Activated CD8-positive, alpha-beta T cell treated with anti-CD3 and anti-CD28 coated beads for 36 hours (primary cell): ENCODE data around the gene CBY3. TPM values are rescaled to one million over a fixed set of nuclear protein-coding genes. Genes with fewer than 3 reads are reported as not detected.
"Not testable (repeated sequence)": the region's sequence is repeated elsewhere in the genome, so short reads cannot be mapped to it uniquely, and the experiment has no call there.

Experiments used
- ATAC-seq: fragments of 200-7000 bp; cut with Tn5 transposase; one replicate; pipeline ENCODE4 v1.10.0; 2021; ENCODE audit warnings: mild to moderate bottlenecking, moderate library complexity
- CTCF ChIA-PET: fragments of 350-600 bp; sonication (Branson Sonifier 250); formaldehyde crosslinking; loops from one replicate; lab custom pipeline; 2021; ENCODE audit warnings: antibody characterized with exemption; lab: Charles Lee
- POLR2A ChIA-PET: fragments of 350-600 bp; sonication (Branson Sonifier 250); formaldehyde crosslinking; loops from one replicate; lab custom pipeline; 2021; ENCODE audit warnings: antibody characterized with exemption; lab: Charles Lee
- DNase-seq: peaks from one replicate; pipeline ENCODE4 v3.0.0-alpha.2; 2020
- H3K27ac Mint-ChIP-seq: one replicate; pipeline ENCODE4 v1.8.0; 2021; ENCODE audit warnings: mild to moderate bottlenecking, mixed read lengths
- H3K27me3 Mint-ChIP-seq: one replicate; pipeline ENCODE4 v1.8.0; 2021; ENCODE audit warnings: mixed read lengths
- H3K36me3 Mint-ChIP-seq: one replicate; pipeline ENCODE4 v1.8.0; 2021; ENCODE audit warnings: low read depth, mixed read lengths
- H3K4me1 Mint-ChIP-seq: one replicate; pipeline ENCODE4 v1.8.0; 2021; ENCODE audit warnings: low read depth, mixed read lengths
- H3K4me3 Mint-ChIP-seq: one replicate; pipeline ENCODE4 v1.8.0; 2021; ENCODE audit warnings: mild to moderate bottlenecking, moderate library complexity, mixed read lengths
- H3K9me3 Mint-ChIP-seq: one replicate; pipeline ENCODE4 v1.8.0; 2021; ENCODE audit warnings: mixed read lengths
- intact Hi-C: fragments of 100-400 bp; cut with micrococcal nuclease; formaldehyde crosslinking; loops from one replicate; pipeline ENCODE4 v1.10.0; 2022
- total RNA-seq, 2 experiments: library from RNA; stranded (reverse); gene quantifications; one replicate each; pipeline ENCODE4 v1.2.3, GENCODE V29; 2021
- TF ChIP-seq, protein P1 (sequence below): fragments of 200-600 bp; IDR thresholded peaks from one replicate; pipeline ENCODE4 v1.8.0; 2022; ENCODE audit warnings: antibody characterized with exemption, mild to moderate bottlenecking

CBY3 gene
- total RNA-seq, 2 experiments from 2014 or later: 0.47 to 1.2 TPM

GRCh38 chr5:179650245-179650644 is 30.6 kb downstream of the CBY3 start:
- H3K36me3 Mint-ChIP-seq, H3K27me3 Mint-ChIP-seq, H3K27ac Mint-ChIP-seq, H3K9me3 Mint-ChIP-seq, CTCF ChIA-PET, H3K4me3 Mint-ChIP-seq, DNase-seq, ATAC-seq, H3K4me1 Mint-ChIP-seq, intact Hi-C loops: not testable (repeated sequence)
- POLR2A ChIA-PET: interaction anchor here (0.7 kb wide), 1 partner anchor 83 kb away, joined by 3 read pairs; no protein-coding TSS in a partner anchor

DNA sequence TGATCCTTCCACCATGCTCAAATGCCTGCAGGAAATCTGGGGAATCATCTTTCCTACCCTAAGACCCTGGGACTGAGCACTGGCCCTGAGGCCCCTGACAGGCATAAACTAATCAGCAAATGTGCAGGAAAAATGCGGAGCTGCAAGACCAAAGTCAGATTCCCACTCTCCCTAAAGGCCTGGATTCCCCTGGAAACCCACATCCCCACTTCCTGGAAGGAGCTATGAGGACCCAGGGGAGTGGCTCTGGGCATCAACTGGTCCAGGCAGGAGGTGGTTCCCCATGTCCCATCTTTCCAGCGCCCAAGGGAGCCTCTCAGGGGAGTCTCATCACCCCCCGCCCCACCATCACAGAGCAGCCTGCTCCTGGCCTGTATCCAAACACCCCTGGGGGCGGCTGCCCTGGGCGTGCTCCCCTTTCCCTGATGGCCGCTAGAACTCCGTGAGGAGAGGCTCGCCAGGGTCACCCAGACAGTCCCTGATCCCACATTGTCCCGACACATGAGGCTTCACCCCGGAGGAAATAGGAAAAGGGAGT is 31.6 kb downstream of the CBY3 start:
- H3K9me3 Mint-ChIP-seq, H3K36me3 Mint-ChIP-seq, H3K4me1 Mint-ChIP-seq, ATAC-seq, H3K27me3 Mint-ChIP-seq, CTCF ChIA-PET, intact Hi-C loops, DNase-seq, H3K4me3 Mint-ChIP-seq, H3K27ac Mint-ChIP-seq: not testable (repeated sequence)
- POLR2A ChIA-PET: interaction anchor here (0.6 kb wide), 1 partner anchor 138 kb away, joined by 3 read pairs; no protein-coding TSS in a partner anchor

DNA sequence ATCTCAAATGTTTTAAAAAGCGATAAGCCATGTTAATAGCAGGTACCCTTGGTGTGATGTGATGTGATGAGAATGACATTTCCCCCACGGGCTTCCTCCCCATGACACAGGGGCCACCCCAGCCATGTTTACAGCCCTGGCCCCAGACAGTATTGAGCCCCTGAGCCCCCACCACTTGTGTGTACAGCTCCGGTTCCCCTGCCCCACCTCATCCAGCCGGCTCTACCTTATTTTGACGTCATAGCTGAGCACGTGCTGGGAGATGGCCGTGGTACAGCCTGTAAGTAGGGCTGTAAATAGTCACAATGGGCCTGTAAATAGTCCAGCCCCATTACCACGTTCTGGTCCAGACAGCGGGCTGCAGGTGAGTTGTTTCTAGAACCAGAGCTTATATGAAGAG is 32.4 kb downstream of the CBY3 start:
- Mint-ChIP-seq H3K4me3 (no peak overlapping the region), H3K27me3 (no peaks in the 10 kb centered on the region), H3K27ac (no peak overlapping the region), H3K36me3 (no peaks in the 10 kb centered on the region), H3K9me3 (no peaks in the 10 kb centered on the region), H3K4me1 (no peaks in the 10 kb centered on the region)
- TF ChIP-seq, protein P1, sequence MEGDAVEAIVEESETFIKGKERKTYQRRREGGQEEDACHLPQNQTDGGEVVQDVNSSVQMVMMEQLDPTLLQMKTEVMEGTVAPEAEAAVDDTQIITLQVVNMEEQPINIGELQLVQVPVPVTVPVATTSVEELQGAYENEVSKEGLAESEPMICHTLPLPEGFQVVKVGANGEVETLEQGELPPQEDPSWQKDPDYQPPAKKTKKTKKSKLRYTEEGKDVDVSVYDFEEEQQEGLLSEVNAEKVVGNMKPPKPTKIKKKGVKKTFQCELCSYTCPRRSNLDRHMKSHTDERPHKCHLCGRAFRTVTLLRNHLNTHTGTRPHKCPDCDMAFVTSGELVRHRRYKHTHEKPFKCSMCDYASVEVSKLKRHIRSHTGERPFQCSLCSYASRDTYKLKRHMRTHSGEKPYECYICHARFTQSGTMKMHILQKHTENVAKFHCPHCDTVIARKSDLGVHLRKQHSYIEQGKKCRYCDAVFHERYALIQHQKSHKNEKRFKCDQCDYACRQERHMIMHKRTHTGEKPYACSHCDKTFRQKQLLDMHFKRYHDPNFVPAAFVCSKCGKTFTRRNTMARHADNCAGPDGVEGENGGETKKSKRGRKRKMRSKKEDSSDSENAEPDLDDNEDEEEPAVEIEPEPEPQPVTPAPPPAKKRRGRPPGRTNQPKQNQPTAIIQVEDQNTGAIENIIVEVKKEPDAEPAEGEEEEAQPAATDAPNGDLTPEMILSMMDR: no peak
- DNase-seq (no peak), ATAC-seq (no peak)
- intact Hi-C loops: no loop called here
- ChIA-PET CTCF (no interaction called here), POLR2A (interaction anchor here (0.6 kb wide), 1 partner anchor 139 kb away, joined by 3 read pairs; no protein-coding TSS in a partner anchor)

GRCh38 chr5:179644766-179645165 is 36.1 kb downstream of the CBY3 start:
- not testable (repeated sequence) for H3K27me3 Mint-ChIP-seq

DNA sequence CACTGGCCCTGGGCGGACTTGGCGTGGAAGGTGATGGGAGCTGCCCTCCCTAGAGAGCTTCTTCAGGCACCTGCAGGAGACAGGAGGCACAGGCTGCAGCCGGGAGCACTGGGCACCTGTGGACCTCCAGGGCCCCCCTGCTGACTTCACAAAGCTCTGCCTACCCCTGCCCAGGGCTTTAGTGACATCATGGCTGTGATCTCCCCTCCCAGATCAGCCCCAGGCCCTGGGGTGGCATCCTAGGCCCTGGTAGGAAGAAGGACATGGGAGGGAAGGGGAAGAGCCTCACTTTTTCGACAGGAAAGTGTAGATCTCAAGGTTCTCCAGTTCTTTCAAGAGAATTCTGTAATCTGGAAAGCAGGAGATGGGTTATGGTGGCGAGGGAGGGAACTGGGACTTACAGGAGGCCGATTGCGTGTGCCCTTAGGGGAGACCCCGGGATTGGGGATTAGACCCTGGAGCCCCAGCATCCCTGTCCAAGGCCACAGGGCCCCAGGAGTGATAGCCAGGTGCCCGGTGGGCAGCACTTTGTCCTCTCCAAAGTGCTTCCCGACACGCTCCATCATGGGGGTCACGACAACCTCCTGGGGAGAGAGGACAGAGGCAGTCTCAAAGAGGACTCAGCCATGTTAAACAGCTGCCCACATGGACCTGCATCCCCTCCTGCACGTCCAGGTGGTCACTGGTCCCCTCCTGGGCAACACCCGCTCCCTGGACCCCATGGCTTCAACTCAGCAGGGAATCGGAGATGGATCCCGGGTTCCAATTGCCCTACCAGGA is 37.5 kb downstream of the CBY3 start:
- POLR2A ChIA-PET: interaction anchor here (0.6 to 0.8 kb wide), 3 partner anchors 19 to 192 kb away, joined by 3 to 5 read pairs (median 3); partner anchors contain the start of gene HNRNPH1
- ATAC-seq, DNase-seq, H3K4me3 Mint-ChIP-seq, H3K27me3 Mint-ChIP-seq, CTCF ChIA-PET, H3K4me1 Mint-ChIP-seq, H3K9me3 Mint-ChIP-seq, H3K27ac Mint-ChIP-seq, H3K36me3 Mint-ChIP-seq, intact Hi-C loops: not testable (repeated sequence)

More at GRCh38 chr5:179644766-179645165, 36.1 kb downstream of the CBY3 start:
- DNase-seq, ATAC-seq, CTCF ChIA-PET, H3K36me3 Mint-ChIP-seq, H3K27ac Mint-ChIP-seq, POLR2A ChIA-PET, H3K9me3 Mint-ChIP-seq, H3K4me1 Mint-ChIP-seq, H3K4me3 Mint-ChIP-seq: not testable (repeated sequence)
- intact Hi-C loops: loop anchor here (2.0 kb wide), 1 partner anchor 124 kb away; no protein-coding TSS in a partner anchor

DNA sequence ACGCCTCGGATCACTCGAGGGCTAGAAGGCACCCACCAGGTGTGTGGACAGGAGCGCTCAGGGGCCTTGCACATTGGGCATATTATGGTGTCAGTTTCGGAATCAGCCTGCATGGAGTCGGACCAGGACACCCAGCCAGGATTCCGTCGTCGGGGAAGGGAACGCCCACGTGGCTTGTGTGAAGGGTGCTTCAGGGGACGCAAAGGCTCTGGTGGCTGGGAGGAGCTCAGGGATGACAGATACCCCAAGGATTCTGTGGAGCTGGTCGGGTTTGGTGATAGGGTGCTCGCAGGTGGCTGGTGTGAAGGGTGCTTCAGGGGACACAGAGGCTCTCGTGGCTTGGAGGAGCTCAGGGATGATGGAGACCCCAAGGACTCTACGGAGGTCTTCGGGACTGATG is 38.2 kb downstream of the CBY3 start:
- ATAC-seq, H3K4me1 Mint-ChIP-seq, CTCF ChIA-PET, H3K27me3 Mint-ChIP-seq, POLR2A ChIA-PET, H3K36me3 Mint-ChIP-seq, H3K27ac Mint-ChIP-seq, DNase-seq, intact Hi-C loops, H3K4me3 Mint-ChIP-seq, H3K9me3 Mint-ChIP-seq: not testable (repeated sequence)

DNA sequence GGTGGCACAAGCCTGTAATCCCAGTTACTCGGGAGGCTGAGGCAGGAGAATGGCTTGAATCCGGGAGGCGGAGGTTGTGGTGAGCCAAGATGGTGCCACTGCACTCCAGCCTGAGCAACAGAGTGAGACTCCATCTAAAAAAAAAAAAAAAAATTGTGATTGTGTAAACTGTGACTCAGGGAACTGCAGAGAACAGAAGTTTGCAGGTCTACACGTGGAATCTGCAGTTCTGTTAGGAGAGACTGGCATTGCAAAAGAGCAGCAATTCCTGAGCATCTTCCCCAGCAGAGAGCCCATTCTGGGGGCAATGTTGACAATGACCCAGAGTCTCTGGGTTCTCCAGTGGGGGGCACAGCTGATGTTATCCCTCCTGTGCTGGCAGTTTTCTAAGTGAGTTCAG is 39.1 kb downstream of the CBY3 start:
- H3K27me3 Mint-ChIP-seq, CTCF ChIA-PET, H3K9me3 Mint-ChIP-seq, ATAC-seq, H3K36me3 Mint-ChIP-seq, H3K4me1 Mint-ChIP-seq, intact Hi-C loops, H3K27ac Mint-ChIP-seq, POLR2A ChIA-PET, H3K4me3 Mint-ChIP-seq, DNase-seq: not testable (repeated sequence)

GRCh38 chr5:179639296-179639695 is 41.5 kb downstream of the CBY3 start:
- H3K27ac Mint-ChIP-seq, DNase-seq, ATAC-seq, H3K4me3 Mint-ChIP-seq, H3K9me3 Mint-ChIP-seq, intact Hi-C loops, H3K27me3 Mint-ChIP-seq, H3K4me1 Mint-ChIP-seq, H3K36me3 Mint-ChIP-seq: not testable (repeated sequence)
- ChIA-PET POLR2A (interaction anchor here (1.6 kb wide), 1 partner anchor 16 kb away, joined by 7 read pairs; the partner anchor contains the start of gene HNRNPH1), CTCF (interaction anchor here (0.7 to 1.2 kb wide), 2 partner anchors 25 to 35 kb away, joined by 3 read pairs; no protein-coding TSS in a partner anchor)

DNA sequence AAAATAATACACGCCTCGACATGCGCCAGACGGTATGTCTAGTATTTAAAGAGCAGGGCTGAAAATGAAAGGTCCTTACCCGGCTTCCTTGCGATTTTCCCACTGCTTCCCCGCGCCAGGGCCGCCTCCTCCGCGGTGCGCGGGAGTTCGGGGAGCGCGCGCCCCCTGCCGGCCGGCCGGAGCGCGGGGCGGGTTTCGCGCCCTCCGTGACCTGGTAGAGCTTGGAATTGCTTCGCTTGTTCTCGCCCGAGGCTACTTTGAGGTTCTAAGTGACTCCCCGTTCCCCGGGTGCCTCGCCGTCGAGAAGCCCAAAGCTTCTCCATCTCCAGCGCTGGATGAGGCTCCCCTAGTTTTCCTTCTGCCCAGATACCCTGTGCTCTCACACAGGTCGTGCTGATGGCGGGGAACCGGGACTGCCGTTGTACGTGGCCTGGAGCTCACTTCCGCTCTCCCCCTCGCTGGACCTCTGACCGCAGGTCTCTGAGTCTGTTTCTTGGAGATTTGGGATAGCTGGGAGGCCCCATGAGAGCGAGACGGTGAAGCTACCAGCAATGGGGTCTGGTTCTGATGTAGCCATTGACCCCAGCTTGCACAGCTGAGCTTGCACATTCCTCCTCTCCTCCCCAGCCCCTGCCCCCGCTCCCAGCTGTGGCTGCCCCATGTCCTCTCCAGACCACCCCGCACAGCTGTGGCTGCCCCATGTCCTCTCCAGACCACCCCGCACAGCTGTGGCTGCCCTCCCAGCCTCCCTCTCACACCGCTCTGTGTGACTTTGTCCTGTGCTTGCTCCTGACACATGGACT is 46.3 kb downstream of the CBY3 start:
- CTCF ChIA-PET, POLR2A ChIA-PET, H3K9me3 Mint-ChIP-seq, H3K4me3 Mint-ChIP-seq, intact Hi-C loops, H3K4me1 Mint-ChIP-seq, H3K27ac Mint-ChIP-seq, H3K27me3 Mint-ChIP-seq, H3K36me3 Mint-ChIP-seq: not testable (repeated sequence)
- peak; percentile 39 for DNase-seq
- peak; percentile 94 for ATAC-seq
